K562 (cell line): ENCODE measurements around the gene ARHGAP24. TPM values are rescaled to one million over a fixed set of nuclear protein-coding genes. Genes with fewer than 3 reads are reported as not detected.

ENCODE experiments used
- ATAC-seq: fragments of 200-7000 bp; cut with Tn5 transposase; 3 replicates; pipeline ENCODE4 v1.9.1; 2020; ENCODE audit warnings: moderate library complexity
- BruUV-seq: library from RNA; stranded (reverse); fragments of 400-500 nt; replicated peaks from 2 replicates; lab custom pipeline; 2021; lab: Mats Ljungman, UMichigan
- CTCF ChIA-PET: fragments of 300-600 bp; formaldehyde crosslinking; extraction: SDS; loops from one replicate; lab custom pipeline; 2021; ENCODE audit warnings: low intra/inter-chr PET ratio; lab: Yijun Ruan, JAX
- POLR2A ChIA-PET: fragments of 300-600, 350-650 bp; sonication (Branson Sonifier 250); formaldehyde crosslinking; extraction: SDS; loops from one replicate; lab custom pipeline; 2021; ENCODE audit warnings: antibody characterized with exemption, inconsistent platforms; lab: Yijun Ruan, JAX
- DNase-seq, 4 experiments: peaks; one replicate each; pipeline versions ENCODE4 v3.0.0 to v3.0.0-alpha.2; 2011 to 2018; ENCODE audit warnings: low spot score in 3 of 4, mixed read lengths in 3 of 4; ENCODE audit errors: extremely low read depth in 1 of 4
- FAIRE-seq: peaks from 2 replicates; lab custom pipeline; 2011; peaks lifted over from hg19 to GRCh38; lab: Jason Lieb, UNC
- H2AFZ ChIP-seq: 2 replicates; pipeline ENCODE4 v1.6.0; 2011; ENCODE audit warnings: low read depth, low read length, control low read depth, inconsistent platforms
- H3K27ac ChIP-seq: fragments of 200-600 bp; 3 replicates; pipeline ENCODE4 v1.8.0; 2011; ENCODE audit warnings: low read depth, mild to moderate bottlenecking, control low read depth, inconsistent platforms, low read length, moderate library complexity, mixed read lengths; ENCODE audit errors: extremely low read depth
- H3K27me3 ChIP-seq, 2 experiments: fragments of 300-600 bp in 1 of 2; 2 replicates in 1 of 2; 3 replicates in 1 of 2; pipeline versions ENCODE4 v1.6.0 to v1.8.0; 2011; ENCODE audit warnings: inconsistent platforms in 2 of 2, low read length in 2 of 2, mild to moderate bottlenecking in 1 of 2, mixed read lengths in 1 of 2, moderate library complexity in 1 of 2; ENCODE audit not compliant: control insufficient read depth in 2 of 2, insufficient read depth in 2 of 2
- H3K36me3 ChIP-seq: fragments of 300-600 bp; 3 replicates; pipeline ENCODE4 v1.8.0; 2011; ENCODE audit warnings: mild to moderate bottlenecking, low read length, inconsistent platforms; ENCODE audit not compliant: control insufficient read depth, insufficient read depth
- H3K4me1 ChIP-seq, 2 experiments: fragments of 200-600 bp in 1 of 2; replicated peaks in 1 of 2; 2 replicates in 1 of 2; 3 replicates in 1 of 2; pipeline versions ENCODE4 v1.5.1 to v1.8.0; 2011; ENCODE audit warnings: inconsistent platforms in 2 of 2, low read length in 2 of 2, mild to moderate bottlenecking in 1 of 2, mixed read lengths in 1 of 2, moderate library complexity in 1 of 2; ENCODE audit not compliant: control insufficient read depth in 2 of 2, insufficient read depth in 2 of 2
- H3K4me2 ChIP-seq: 2 replicates; pipeline ENCODE4 v1.6.1; 2011; ENCODE audit warnings: low read length, control low read depth, inconsistent platforms, mixed read lengths; ENCODE audit not compliant: insufficient read depth
- H3K4me3 ChIP-seq: fragments of 200-600 bp; sonication (generic), shearing (Covaris generic); 2 replicates; pipeline ENCODE4 v1.5.1; 2016; ENCODE audit warnings: control low read depth, inconsistent platforms
- H3K79me2 ChIP-seq: fragments of 200-600 bp; 3 replicates; pipeline ENCODE4 v1.8.0; 2011; ENCODE audit warnings: low read length, inconsistent platforms; ENCODE audit not compliant: control insufficient read depth, insufficient read depth
- H3K9ac ChIP-seq, 2 experiments: 2 replicates each; pipeline versions ENCODE4 v1.6.0 to v1.6.1; 2011; ENCODE audit warnings: low read depth in 2 of 2, low read length in 2 of 2, control low read depth in 1 of 2, inconsistent platforms in 1 of 2, mild to moderate bottlenecking in 1 of 2, mixed read lengths in 1 of 2; ENCODE audit not compliant: insufficient read depth in 1 of 2
- H3K9me1 ChIP-seq: one replicate; pipeline ENCODE4 v1.6.0; 2011; ENCODE audit warnings: inconsistent platforms, mild to moderate bottlenecking, low read length, moderate library complexity; ENCODE audit not compliant: control insufficient read depth, insufficient read depth
- H3K9me3 ChIP-seq: replicated peaks from 2 replicates; pipeline ENCODE4 v1.5.1; 2011; ENCODE audit warnings: low read depth, low read length, inconsistent platforms; ENCODE audit not compliant: control insufficient read depth, insufficient read depth
- H4K20me1 ChIP-seq: replicated peaks from 2 replicates; pipeline ENCODE4 v1.6.1; 2011; ENCODE audit warnings: low read length, inconsistent platforms, mixed read lengths; ENCODE audit not compliant: control insufficient read depth, insufficient read depth
- AFF1 ChIP-seq, 2 experiments: fragments of 450-650 bp; IDR thresholded peaks; 2 replicates each; pipeline ENCODE4 v1.6.1; 2018; ENCODE audit warnings: mild to moderate bottlenecking in 2 of 2, low read depth in 1 of 2; ENCODE audit not compliant: partially characterized antibody in 2 of 2
- CBX3 ChIP-seq, 2 experiments: IDR thresholded peaks; 1 replicate in 1 of 2; 2 replicates in 1 of 2; pipeline ENCODE4 v1.6.1; 2012; ENCODE audit warnings: inconsistent platforms in 2 of 2, low read length in 2 of 2, borderline replicate concordance in 1 of 2, control low read depth in 1 of 2
- FIP1L1 ChIP-seq: fragments of 200-400 bp; formaldehyde crosslinking; IDR thresholded peaks from 2 replicates; pipeline ENCODE4 v1.6.1; 2018; ENCODE audit warnings: mild to moderate bottlenecking, low read depth, low read length; ENCODE audit not compliant: poor library complexity, severe bottlenecking
- KLF6 ChIP-seq: fragments of 250-450 bp; sonication (Bioruptor Pico); IDR thresholded peaks from 2 replicates; pipeline ENCODE4 v1.4.0; 2020; ENCODE audit warnings: mild to moderate bottlenecking, moderate library complexity, borderline replicate concordance
- NEUROD1 ChIP-seq: fragments of 150-350 bp; IDR thresholded peaks from 2 replicates; pipeline ENCODE4 v1.6.1; 2014; ENCODE audit warnings: borderline replicate concordance, low read length, low read depth; ENCODE audit not compliant: partially characterized antibody
- NFYB ChIP-seq: IDR thresholded peaks from 2 replicates; pipeline ENCODE4 v1.6.1; 2011; ENCODE audit warnings: mild to moderate bottlenecking, moderate library complexity; ENCODE audit not compliant: insufficient read length; ENCODE audit errors: extremely low read depth
- SAFB2 ChIP-seq: fragments of 200-400 bp; formaldehyde crosslinking; IDR thresholded peaks from 2 replicates; pipeline ENCODE4 v1.6.1; 2018; ENCODE audit warnings: borderline replicate concordance, low read length, low read depth, moderate library complexity; ENCODE audit not compliant: severe bottlenecking
- SMAD1 ChIP-seq: fragments of 150-350 bp; IDR thresholded peaks from 2 replicates; pipeline ENCODE4 v1.6.1; 2014; ENCODE audit warnings: low read length, low read depth; ENCODE audit not compliant: partially characterized antibody
- SRSF1 ChIP-seq: fragments of 200-400 bp; formaldehyde crosslinking; IDR thresholded peaks from 2 replicates; pipeline ENCODE4 v1.6.1; 2017; ENCODE audit warnings: mild to moderate bottlenecking, low read depth, low read length, moderate library complexity
- YBX1 ChIP-seq: fragments of 450-650 bp; IDR thresholded peaks from 2 replicates; pipeline ENCODE4 v1.7.1; 2016; ENCODE audit warnings: mild to moderate bottlenecking
- ZNF140 ChIP-seq: fragments of 250-450 bp; sonication (Bioruptor Pico); IDR thresholded peaks from 2 replicates; pipeline ENCODE4 v1.8.0; 2021; ENCODE audit warnings: moderate library complexity, mild to moderate bottlenecking, inconsistent platforms
- ZNF785 ChIP-seq: fragments of 250-450 bp; sonication (Bioruptor Pico); IDR thresholded peaks from 2 replicates; pipeline ENCODE4 v1.4.0; 2020; ENCODE audit warnings: mild to moderate bottlenecking
- WGBS: fragments of 100-300 bp; shearing (Covaris generic); methylation state at CpG from one replicate; pipeline ENCODE4 v1.1.6; 2016; ENCODE audit warnings: low coverage, mixed read lengths; ENCODE audit not compliant: insufficient coverage; ENCODE audit errors: missing lambda C conversion rate; 5-methylcytosine and 5-hydroxymethylcytosine counted together
- in situ Hi-C: fragments of 300-500 bp; cut with MboI; formaldehyde crosslinking; loops from 4 replicates; pipeline ENCODE4 v1.15.0; 2018; ENCODE audit warnings: inconsistent platforms, mixed read lengths
- intact Hi-C: fragments of 100-400 bp; cut with micrococcal nuclease; formaldehyde crosslinking; loops from 2 replicates; pipeline ENCODE4 v1.14.2; 2022
- polyA plus RNA-seq, 8 experiments: library from polyadenylated mRNA; depleted of rRNA in 4 of 8; stranded (reverse) in 5 of 8; unstranded in 3 of 8; fragments of >200 nt; fragmentation: Nextera tagmentation in 2 of 8; fragmentation: Illumina TruSeq in 1 of 8; extraction: Ambion mirVana in 2 of 8; extraction: Trizol in 1 of 8; gene quantifications; 2 replicates each; pipeline versions ENCODE4 v1.2.1 to v1.2.3, GENCODE V29; 2011 to 2014; ENCODE audit warnings: inconsistent platforms in 1 of 8, missing spikeins in 1 of 8
- total RNA-seq, 7 experiments: library from RNA; depleted of rRNA in 6 of 7; stranded (reverse); fragments of >200 nt in 6 of 7; fragmentation: Illumina TruSeq in 2 of 7; extraction: Trizol in 2 of 7; gene quantifications; 2 replicates each; pipeline versions ENCODE4 v1.2.1 to v1.2.3, GENCODE V29; 2011 to 2021; ENCODE audit warnings: low replicate concordance in 1 of 7

Gene ARHGAP24
- total and polyA plus RNA-seq, 9 of the 15 experiments (the other 6 are each of a cell fraction or from before 2014, with no cell fraction given): 8.0 to 22.6 (median 14.0) TPM

- Histone ChIP-seq H3K27me3 (no peaks in the 10 kb centered on the region), H3K36me3 (peaks cover 2% of the 10 kb centered on the region; the same call in 1 of the 3 replicates), H3K4me2 (no peak overlapping the region), H3K9ac (no peak overlapping the region), H3K9me1 (no peaks in the 10 kb centered on the region), H2AFZ (no peak overlapping the region), H3K4me3 (no peak overlapping the region)
- 52% methylated on average over 3 of the region's 3 CpGs for WGBS
- CTCF ChIA-PET: no interaction called here
- in situ Hi-C loops: no loop called here
- TF ChIP-seq SRSF1 (no peak), CBX3 (IDR thresholded peaks at IDR 0.05; ENCODE audit: borderline replicate concordance in 1 of 2, low read length in 2 of 2) (no peak), ZNF140 (no peak), KLF6 (CRISPR knock-in tag) (no peak)
- TF ChIP-seq, all 486 proteins: peak for 0
- Histone ChIP-seq H3K79me2 (no peaks in the 10 kb centered on the region), H4K20me1 (no peaks in the 10 kb centered on the region), H3K9me3 (no peaks in the 10 kb centered on the region), H3K4me1 (no peaks in the 10 kb centered on the region), H3K27ac (no peak overlapping the region)
- POLR2A ChIA-PET: no interaction called here
- DNase-seq (no peak), FAIRE-seq (no peak), ATAC-seq (no peak)
- intact Hi-C loops: no loop called here
- no TSS peak for BruUV-seq
Observed at GRCh38 chr4:85669992-85670548, 195.1 kb downstream of the ARHGAP24 start.

GRCh38 chr4:85671120-85671519, 196.2 kb downstream of the ARHGAP24 start:
- Histone ChIP-seq H2AFZ (no peak overlapping the region), H3K4me3 (no peak overlapping the region), H3K9me1 (no peaks in the 10 kb centered on the region), H3K27ac (no peak overlapping the region), H3K36me3 (peaks cover 6% of the 10 kb centered on the region; the same call in 1 of the 3 replicates), H3K9ac (no peak overlapping the region), H4K20me1 (no peaks in the 10 kb centered on the region), H3K4me2 (no peak overlapping the region), H3K27me3 (no peaks in the 10 kb centered on the region), H3K9me3 (no peaks in the 10 kb centered on the region), H3K4me1 (no peaks in the 10 kb centered on the region), H3K79me2 (no peaks in the 10 kb centered on the region)
- DNase-seq: no peak
- in situ Hi-C loops: no loop called here
- ChIA-PET POLR2A (interaction anchor here (0.6 kb wide), 1 partner anchor 54 kb away, joined by 3 read pairs; no protein-coding TSS in a partner anchor), CTCF (no interaction called here)
- BruUV-seq: no TSS peak
- FAIRE-seq: no peak
- no peak for ATAC-seq
- 73% methylated on average over 2 of the region's 2 CpGs for WGBS
- intact Hi-C loops: no loop called here
- no peak for TF ChIP-seq SMAD1
- no peak for TF ChIP-seq ZNF785 (CRISPR knock-in tag)
- TF ChIP-seq FIP1L1: no peak
- no peak for TF ChIP-seq SAFB2
- TF ChIP-seq YBX1: no peak
- no peak for TF ChIP-seq NEUROD1
- TF ChIP-seq AFF1 (IDR thresholded peaks at IDR 0.05; ENCODE audit: low read depth in 1 of 2, partially characterized antibody in 2 of 2): no peak
- no peak for TF ChIP-seq NFYB
